Endothelial cell (in vitro differentiated cells): ENCODE results near the gene LRRTM1. TPM values are rescaled to one million over a fixed set of nuclear protein-coding genes. Genes with fewer than 3 reads are reported as not detected.

ENCODE experiments used
- DNase-seq: peaks from one replicate; pipeline ENCODE4 v3.0.0; 2021; ENCODE audit warnings: low spot score
- H3K27ac Mint-ChIP-seq: one replicate; pipeline ENCODE4 v1.8.0; 2021; ENCODE audit warnings: mixed read lengths, inconsistent platforms; ENCODE audit not compliant: unreplicated experiment
- H3K27me3 Mint-ChIP-seq: one replicate; pipeline ENCODE4 v1.8.0; 2021; ENCODE audit warnings: mild to moderate bottlenecking, moderate library complexity, mixed read lengths, inconsistent platforms; ENCODE audit not compliant: unreplicated experiment
- H3K36me3 Mint-ChIP-seq: one replicate; pipeline ENCODE4 v1.8.0; 2021; ENCODE audit warnings: mild to moderate bottlenecking, low read depth, mixed read lengths, inconsistent platforms; ENCODE audit not compliant: unreplicated experiment
- H3K4me1 Mint-ChIP-seq: one replicate; pipeline ENCODE4 v1.8.0; 2021; ENCODE audit warnings: mild to moderate bottlenecking, mixed read lengths, inconsistent platforms; ENCODE audit not compliant: unreplicated experiment
- H3K4me3 Mint-ChIP-seq: one replicate; pipeline ENCODE4 v1.8.0; 2021; ENCODE audit warnings: mild to moderate bottlenecking, mixed read lengths, inconsistent platforms; ENCODE audit not compliant: unreplicated experiment
- H3K9me3 Mint-ChIP-seq: one replicate; pipeline ENCODE4 v1.8.0; 2021; ENCODE audit warnings: mixed read lengths, inconsistent platforms; ENCODE audit not compliant: unreplicated experiment
- total RNA-seq: library from RNA; stranded (reverse); fragmentation: NEBNext Ultra II Directional; extraction: Animal tissue kit (Norgen Biotek cat#: 25700); gene quantifications from one replicate; pipeline ENCODE4 v1.2.1, GENCODE V29; 2021; ENCODE audit not compliant: unreplicated experiment
- TF ChIP-seq, protein P1 (sequence below): fragments of 200-600 bp; sonication (generic); IDR thresholded peaks from one replicate; pipeline ENCODE4 v1.5.0; 2021; ENCODE audit warnings: antibody characterized with exemption; ENCODE audit not compliant: unreplicated experiment

The LRRTM1 gene
- total RNA-seq, 1 donor from 2014 or later = not detected

- Mint-ChIP-seq H3K36me3 (no peaks in the 10 kb centered on the region), H3K4me3 (no peak overlapping the region), H3K9me3 (no peaks in the 10 kb centered on the region), H3K27ac (no peak overlapping the region), H3K27me3 (no peaks in the 10 kb centered on the region), H3K4me1 (no peaks in the 10 kb centered on the region)
- TF ChIP-seq, protein P1, sequence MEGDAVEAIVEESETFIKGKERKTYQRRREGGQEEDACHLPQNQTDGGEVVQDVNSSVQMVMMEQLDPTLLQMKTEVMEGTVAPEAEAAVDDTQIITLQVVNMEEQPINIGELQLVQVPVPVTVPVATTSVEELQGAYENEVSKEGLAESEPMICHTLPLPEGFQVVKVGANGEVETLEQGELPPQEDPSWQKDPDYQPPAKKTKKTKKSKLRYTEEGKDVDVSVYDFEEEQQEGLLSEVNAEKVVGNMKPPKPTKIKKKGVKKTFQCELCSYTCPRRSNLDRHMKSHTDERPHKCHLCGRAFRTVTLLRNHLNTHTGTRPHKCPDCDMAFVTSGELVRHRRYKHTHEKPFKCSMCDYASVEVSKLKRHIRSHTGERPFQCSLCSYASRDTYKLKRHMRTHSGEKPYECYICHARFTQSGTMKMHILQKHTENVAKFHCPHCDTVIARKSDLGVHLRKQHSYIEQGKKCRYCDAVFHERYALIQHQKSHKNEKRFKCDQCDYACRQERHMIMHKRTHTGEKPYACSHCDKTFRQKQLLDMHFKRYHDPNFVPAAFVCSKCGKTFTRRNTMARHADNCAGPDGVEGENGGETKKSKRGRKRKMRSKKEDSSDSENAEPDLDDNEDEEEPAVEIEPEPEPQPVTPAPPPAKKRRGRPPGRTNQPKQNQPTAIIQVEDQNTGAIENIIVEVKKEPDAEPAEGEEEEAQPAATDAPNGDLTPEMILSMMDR = no peak
- no peak for DNase-seq
Observed at GRCh38 chr2:80340022-80340421, 35.5 kb upstream of the LRRTM1 start.

DNA sequence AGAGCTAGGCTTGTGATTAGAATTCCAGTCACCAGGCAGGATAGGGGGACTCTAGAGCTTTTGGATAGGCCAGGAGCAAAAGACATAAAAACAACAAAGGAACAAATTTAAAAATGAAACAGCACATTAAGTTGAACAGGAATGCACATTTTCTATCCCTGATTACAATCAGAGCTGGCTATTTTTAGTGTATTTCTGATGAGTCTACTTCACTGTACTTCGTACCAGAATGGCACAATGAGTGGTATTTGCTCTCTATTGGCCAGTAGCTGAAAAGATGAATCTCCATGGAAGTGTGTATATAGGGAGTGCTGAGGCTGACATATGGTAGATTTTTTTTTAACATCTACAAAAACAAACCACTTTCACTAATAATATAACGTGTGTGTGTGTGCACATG lies 34.2 kb upstream of the LRRTM1 start:
- H3K9me3 Mint-ChIP-seq = no peaks in the 10 kb centered on the region
- H3K27ac Mint-ChIP-seq = no peak overlapping the region
- no peaks in the 10 kb centered on the region for H3K4me1 Mint-ChIP-seq
- no peak for DNase-seq
- H3K27me3 Mint-ChIP-seq = no peaks in the 10 kb centered on the region
- TF ChIP-seq, protein P1 = no peak
- no peaks in the 10 kb centered on the region for H3K36me3 Mint-ChIP-seq
- H3K4me3 Mint-ChIP-seq = no peak overlapping the region

DNA sequence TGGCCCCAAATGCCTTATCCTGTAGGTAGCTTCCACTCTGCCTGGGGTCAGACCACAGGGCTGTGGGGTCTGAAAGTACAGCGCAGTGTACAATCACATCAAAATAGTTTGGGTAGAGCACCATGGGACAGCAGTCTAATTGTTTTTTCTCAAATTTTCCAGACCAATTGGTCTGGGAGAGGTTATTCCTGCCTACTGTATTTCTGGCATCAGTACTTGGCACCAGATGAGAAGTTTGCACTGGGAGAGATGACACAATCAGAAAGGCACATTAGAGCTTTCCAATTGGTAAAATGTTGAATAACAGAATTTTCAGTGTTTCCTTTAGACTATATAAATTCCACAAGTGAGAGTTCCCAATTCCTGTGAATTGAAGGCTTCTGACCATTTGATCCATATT lies 30.9 kb upstream of the LRRTM1 start:
- Mint-ChIP-seq H3K4me3 (no peak overlapping the region), H3K4me1 (no peaks in the 10 kb centered on the region), H3K36me3 (no peaks in the 10 kb centered on the region), H3K27ac (no peak overlapping the region), H3K27me3 (no peaks in the 10 kb centered on the region), H3K9me3 (no peaks in the 10 kb centered on the region)
- DNase-seq = no peak
- TF ChIP-seq, protein P1 = no peak

GRCh38 chr2:80333886-80334285 lies 29.3 kb upstream of the LRRTM1 start:
- TF ChIP-seq, protein P1 = no peak
- Mint-ChIP-seq H3K36me3 (no peaks in the 10 kb centered on the region), H3K27ac (no peak overlapping the region), H3K27me3 (no peaks in the 10 kb centered on the region), H3K4me3 (no peak overlapping the region), H3K9me3 (no peaks in the 10 kb centered on the region), H3K4me1 (peaks cover 3% of the 10 kb centered on the region)
- no peak for DNase-seq

DNA sequence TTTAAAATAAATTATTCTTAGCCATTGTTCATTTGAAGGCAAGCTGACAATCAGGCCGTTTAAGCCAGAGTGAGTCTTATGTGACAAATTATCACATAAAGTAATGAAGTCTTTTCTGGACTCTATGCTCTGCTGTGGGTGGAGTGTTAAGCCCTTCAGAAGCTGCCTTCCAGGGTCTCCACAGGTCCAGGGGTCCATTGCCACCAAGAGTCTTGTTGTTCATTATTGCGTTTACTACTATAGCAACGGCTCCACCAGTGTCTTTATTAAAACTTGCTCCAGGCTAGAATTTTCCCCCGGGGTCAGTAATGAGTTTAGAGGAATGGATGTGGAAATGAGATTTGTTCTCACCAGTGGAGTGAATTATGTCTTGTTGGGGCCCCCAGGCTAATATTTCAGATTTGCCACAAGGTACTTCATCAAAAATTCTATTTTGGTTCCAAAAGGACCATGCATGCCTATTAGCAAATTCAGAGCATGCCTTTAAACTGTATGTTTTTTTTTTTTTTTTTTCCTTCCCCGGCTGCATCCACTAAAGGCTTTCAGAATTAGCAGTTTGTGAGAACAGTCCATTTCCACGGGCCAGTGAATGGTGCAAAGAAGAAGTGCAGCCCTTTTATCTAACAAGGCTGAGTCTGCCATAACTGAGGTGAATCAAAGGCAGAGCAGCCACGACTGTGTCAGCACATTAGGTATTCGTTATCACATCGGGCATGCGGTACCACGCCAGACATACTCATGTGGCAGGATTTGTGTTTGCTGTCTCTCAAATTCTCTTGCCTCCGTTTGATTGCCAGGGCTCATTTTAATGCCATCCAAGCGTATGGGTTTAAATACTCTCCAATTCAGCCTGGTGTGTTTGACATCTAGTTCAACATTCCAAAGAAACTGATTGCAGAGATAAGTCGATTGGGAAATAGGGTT lies 26.2 kb upstream of the LRRTM1 start:
- H3K4me3 Mint-ChIP-seq = no peak overlapping the region
- H3K27ac Mint-ChIP-seq = no peak overlapping the region
- peaks cover 2% of the 10 kb centered on the region for H3K27me3 Mint-ChIP-seq
- TF ChIP-seq, protein P1 = no peak
- H3K9me3 Mint-ChIP-seq = no peaks in the 10 kb centered on the region
- no peaks in the 10 kb centered on the region for H3K36me3 Mint-ChIP-seq
- DNase-seq = no peak
- peaks cover 3% of the 10 kb centered on the region for H3K4me1 Mint-ChIP-seq
